Activated CD4-positive, CD25-positive, alpha-beta regulatory T cell treated with anti-CD3 and anti-CD28 coated beads, Interleukin-2, amount 50 U/mL, for 24 hours (primary cell): ENCODE data around the gene FABP3.

Experiments
- ATAC-seq, 2 donors: fragments of 150-1000 bp; cut with Tn5 transposase; one replicate each; pipeline ENCODE4 v1.10.0; 2021; ENCODE audit warnings: mild to moderate bottlenecking in 1 of 2, moderate library complexity in 1 of 2

FABP3 gene

GRCh38 chr1:31371121-31371959, 1.5 kb downstream of the FABP3 start:
- ATAC-seq: no peak

GRCh38 chr1:31370565-31370964, 2.3 kb downstream of the FABP3 start:
- no peak for ATAC-seq

- ATAC-seq: no peak
Observed at GRCh38 chr1:31370021-31370420, 2.9 kb downstream of the FABP3 start.

DNA sequence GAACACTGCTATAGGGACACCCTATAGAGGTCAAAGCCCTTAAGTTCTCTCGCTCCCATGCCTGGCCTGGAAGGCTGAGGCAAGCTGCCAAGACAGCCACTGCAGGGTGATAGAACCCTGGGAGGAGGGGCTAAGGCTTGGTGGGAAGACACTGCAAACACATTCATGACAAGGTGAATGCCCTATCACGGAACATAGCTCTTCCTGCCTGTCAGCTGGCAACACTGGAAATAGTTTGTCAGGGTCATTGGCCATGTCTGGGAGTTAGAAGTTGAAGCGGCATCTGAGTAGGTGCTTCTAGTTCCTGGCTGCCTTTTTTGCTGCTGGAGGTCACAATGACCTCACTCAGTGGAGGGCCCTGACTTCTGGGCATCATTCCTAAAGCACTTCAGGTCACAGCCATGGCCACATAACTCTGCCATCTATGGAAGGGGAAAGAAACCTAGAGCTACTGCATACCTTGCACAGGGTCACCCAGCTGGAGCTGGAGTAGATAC, 4.2 kb downstream of the FABP3 start:
- ATAC-seq: no peak

- no peak for ATAC-seq
Observed at GRCh38 chr1:31366796-31367195, 6.1 kb downstream of the FABP3 start.

DNA sequence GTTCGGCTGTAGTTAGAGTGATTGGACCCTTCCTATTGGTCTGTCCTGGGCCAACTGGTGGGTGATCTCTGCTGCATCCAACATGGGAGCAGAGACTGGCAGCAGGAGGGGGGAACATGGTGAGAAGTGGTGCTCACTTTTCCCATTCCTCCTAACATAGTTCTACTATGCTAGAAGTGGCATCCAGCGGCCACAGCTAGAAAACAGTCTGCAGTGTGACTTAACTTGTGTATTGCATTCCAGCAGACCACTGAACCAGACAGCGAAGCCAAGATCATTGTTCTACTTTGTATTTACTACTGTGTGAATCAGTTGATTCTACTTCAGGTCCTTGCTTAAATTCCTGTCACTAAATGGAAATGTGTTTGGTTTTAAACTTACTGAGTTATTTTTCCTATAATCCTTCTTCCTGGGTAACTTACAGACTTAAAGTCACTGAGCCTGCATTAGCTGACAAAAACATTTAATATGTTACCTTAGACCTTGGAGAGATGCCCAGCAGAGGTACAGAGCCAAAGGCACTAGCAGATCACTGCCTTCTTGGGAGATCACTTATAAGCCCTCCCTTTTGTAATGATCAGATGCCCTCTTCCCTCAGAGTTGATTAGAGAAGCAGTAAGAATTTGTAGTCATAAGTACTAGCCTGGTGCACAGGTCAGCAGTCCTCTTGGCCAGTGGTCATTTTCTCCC, 8.2 kb downstream of the FABP3 start:
- ATAC-seq: no peak

- no peak for ATAC-seq
Observed at GRCh38 chr1:31362032-31362431, 10.8 kb downstream of the FABP3 start.

DNA sequence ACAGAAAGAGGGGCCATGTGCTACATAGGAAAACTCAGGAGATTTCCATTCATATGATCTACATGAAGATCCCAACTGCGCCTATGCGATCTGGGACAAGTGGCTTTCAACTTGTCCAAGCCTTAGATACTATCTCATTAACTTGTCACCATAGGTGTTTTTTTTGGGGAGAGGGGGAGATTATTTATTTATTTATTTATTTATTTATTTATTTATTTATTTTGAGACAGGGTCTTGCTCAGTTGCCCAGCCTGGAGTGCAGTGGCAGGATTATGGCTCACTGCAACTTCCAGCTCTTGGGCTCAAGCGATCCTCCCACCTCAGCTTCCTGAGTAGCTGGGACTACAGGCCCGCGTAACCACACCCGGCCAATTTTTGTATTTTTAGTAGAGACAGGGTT, 11.3 kb downstream of the FABP3 start:
- ATAC-seq: no peak

- ATAC-seq: no peak
Observed at GRCh38 chr1:31356427-31356826, 16.4 kb downstream of the FABP3 start.

DNA sequence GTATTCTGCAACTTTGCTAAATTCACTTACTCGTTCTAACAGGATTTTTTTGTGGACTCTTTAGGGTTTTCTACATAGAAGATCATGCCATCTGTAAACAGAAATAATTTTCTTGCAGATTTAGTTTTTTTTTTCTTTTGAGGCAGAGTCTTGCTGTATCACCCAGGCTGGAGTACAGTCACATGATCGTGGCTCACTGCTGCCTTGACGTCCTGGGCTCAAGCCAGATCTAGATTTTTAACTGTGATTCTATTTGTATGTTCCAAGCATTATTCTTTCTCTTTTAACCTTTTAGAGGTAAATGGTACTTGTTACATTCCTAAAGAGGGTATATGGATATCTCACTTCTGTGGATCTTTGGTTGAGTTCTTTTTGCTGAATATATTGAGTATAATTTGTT, 18.6 kb downstream of the FABP3 start:
- no peak for ATAC-seq

- ATAC-seq: no peak
Observed at GRCh38 chr1:31348449-31348848, 24.4 kb downstream of the FABP3 start.

GRCh38 chr1:31346785-31347184, 26.1 kb downstream of the FABP3 start:
- ATAC-seq: no peak

DNA sequence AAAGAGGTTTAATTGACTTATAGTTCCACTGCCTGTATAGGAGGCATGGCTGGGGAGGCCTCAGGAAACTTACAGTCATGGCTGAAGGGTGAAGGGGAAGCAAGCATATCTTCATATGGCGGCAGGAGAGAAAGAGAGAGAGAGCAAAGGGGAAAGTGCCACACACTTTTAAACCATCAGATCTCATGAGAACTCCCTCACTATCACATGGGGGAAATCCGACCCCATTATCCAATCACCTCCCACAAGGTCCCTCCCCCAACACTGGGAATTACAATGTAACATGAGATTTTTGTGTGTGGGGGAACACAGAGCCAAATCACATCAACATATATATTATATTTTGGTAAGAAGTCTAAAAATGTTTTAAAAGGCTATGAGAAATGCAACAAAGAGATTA, 27.2 kb downstream of the FABP3 start:
- no peak for ATAC-seq

DNA sequence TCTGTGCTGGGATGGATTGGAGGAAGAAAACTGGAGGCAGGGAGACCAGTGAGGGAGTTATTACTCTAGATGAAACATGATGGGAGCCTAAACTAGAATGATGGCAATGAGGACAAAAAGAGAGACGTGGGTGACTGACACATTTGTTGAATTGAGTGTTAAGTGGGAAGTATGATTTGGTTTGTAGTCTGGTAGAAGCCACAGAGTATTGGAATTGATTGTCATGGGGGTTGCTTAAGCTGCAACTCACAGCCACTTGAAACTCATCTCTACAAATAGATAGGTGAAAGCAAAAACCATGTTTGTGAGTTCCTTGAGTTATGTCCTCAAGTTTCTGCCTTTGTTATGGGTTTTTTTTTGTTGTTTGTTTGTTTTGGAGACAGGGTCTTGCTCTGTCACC, 28.4 kb downstream of the FABP3 start:
- no peak for ATAC-seq

DNA sequence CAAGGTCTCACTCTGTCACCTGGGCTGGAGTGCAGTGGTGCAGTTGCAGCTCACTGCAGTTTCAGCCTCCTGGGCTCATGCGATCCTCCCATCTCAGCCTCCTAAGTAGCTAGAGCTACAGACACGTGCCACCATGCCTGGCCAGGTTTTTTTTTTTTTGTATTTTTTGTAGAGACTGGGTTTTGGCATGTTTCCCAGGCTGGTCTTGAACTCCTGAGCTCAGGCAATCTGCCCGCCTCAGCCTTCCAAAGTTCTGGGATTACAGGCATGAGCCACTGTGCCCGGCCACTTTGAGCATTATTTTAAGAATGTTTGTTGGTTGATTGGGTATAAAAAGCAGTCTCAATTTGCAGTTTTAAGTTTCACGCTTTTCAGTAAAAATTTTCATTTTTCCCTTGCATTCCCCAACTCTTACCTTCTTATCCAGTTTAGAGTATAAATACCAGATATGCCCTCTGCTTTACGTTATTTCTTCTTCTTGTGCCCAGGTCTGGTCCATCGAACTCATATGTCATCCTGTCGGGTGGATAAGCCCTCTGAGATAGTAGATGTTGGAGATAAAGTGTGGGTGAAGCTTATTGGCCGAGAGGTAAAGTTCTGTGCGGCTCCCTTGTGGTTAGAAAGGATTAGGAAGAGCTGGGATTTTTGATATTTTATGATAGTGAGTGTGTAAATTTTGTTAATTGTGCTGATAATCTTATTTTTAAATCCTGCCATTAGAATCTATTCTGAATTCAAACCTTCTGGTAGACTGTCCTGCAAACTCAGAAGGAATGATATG, 36.0 kb downstream of the FABP3 start:
- no peak for ATAC-seq

DNA sequence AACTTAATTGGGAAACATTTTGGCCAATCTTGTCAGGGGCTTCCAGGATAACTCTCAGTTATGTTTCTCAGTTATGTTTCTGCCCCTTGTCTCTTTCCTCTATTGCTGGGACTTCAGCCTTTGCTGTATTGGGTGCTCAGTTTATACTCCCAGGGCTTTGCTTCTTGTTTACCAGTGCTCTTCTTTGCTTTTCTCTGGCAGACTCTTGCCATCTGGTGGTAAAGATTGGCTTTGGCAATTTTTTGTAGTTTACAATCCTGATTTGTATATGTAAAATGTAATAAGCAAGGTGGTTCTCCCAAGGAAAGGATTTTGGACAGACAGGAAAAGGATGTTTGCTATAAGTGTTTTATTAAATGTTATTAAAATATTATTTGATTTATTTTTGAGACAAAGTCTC, 37.9 kb downstream of the FABP3 start:
- no peak for ATAC-seq

- ATAC-seq: no peak
Observed at GRCh38 chr1:31327381-31327780, 45.5 kb downstream of the FABP3 start.

DNA sequence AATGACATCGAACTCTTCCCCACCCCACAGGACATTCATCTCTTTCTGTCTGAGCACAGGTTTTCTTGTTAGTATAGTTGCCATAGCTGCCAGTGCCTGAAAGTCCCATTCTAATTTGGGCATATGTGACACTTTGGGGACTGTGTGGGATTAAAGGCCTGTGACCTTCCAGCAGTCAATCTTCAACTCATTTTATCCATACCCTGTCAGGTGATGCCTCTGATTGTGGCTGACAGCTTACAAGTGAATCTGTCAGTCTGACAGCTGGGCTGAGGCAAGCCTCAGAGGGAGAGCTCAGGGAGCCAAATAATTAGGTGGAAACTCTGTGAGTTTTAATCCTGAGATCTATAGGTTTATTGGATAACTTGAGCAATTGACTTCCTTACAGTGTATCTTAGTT, 46.4 kb downstream of the FABP3 start:
- ATAC-seq: no peak

DNA sequence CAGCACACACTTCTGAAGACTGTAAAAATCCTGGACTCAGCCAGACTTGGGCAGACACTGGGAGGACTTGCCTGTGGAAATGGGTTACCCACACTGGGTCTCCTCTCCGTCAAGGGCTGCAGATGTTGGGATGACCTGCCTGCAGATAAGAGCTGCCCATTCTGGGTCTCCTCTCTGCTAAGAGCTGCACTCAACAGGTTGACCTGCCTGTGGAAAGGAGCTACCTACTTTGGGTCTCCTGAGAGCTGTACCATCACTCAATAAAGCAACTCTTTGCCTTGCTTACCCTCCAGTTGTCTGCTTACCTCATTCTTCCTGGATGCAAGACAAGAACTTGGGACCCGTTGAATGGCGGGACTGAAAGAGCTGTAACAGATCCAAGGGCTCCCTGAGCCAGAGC, 47.9 kb downstream of the FABP3 start:
- ATAC-seq: no peak

DNA sequence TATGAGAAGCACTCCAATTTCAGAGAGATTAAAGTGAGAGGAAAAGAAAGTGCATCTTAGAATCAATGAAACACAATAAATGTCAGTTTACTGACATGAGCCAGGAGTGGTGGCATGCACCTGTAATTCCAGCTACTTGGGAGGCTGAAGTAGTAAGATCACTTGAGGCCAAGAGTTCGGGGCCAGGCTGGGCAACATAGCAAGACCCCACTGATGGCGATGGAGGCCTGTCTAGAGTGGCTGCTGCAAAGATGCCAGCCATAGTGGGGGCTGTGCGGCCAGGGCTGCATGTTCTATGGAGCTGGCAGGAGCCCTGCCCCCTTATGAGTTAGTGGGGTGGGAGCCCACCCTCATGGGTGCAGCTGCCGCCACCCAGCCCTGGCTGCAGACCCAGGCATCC, 48.8 kb downstream of the FABP3 start:
- ATAC-seq: no peak

- no peak for ATAC-seq
Observed at GRCh38 chr1:31318146-31318545, 54.7 kb downstream of the FABP3 start.

- ATAC-seq: no peak
Observed at GRCh38 chr1:31315902-31316301, 57.0 kb downstream of the FABP3 start.
